GM23338 (cell line): Measurements from ENCODE around the gene PUS1.

Experiments used
- CREB1 ChIP-seq: fragments of 250-450 bp; sonication (Bioruptor Pico); IDR thresholded peaks from 2 replicates; pipeline ENCODE4 v1.5.0; 2020; ENCODE audit warnings: low read depth, mild to moderate bottlenecking, moderate library complexity
- CTCF ChIP-seq, 2 experiments: fragments of 200-600 bp in 1 of 2; sonication (generic) in 1 of 2; conservative IDR thresholded peaks; 2 replicates each; pipeline versions ENCODE4 v1.5.1 to v1.6.1; 2016 to 2017; ENCODE audit warnings: antibody characterized with exemption in 2 of 2, low read depth in 2 of 2, mild to moderate bottlenecking in 2 of 2, moderate library complexity in 1 of 2
- EZH2 ChIP-seq: fragments of 200-600 bp; sonication (generic); IDR thresholded peaks from one replicate; pipeline ENCODE4 v1.8.0; 2017; ENCODE audit warnings: antibody characterized with exemption, mild to moderate bottlenecking, low read depth; ENCODE audit not compliant: unreplicated experiment
- EZH2phosphoT487 ChIP-seq: fragments of 200-600 bp; sonication (generic); IDR thresholded peaks from one replicate; pipeline ENCODE4 v1.8.1; 2018; ENCODE audit warnings: antibody characterized with exemption; ENCODE audit not compliant: unreplicated experiment
- JUNB ChIP-seq: IDR thresholded peaks from one replicate; pipeline ENCODE4 v1.6.1; 2016; ENCODE audit warnings: antibody characterized with exemption; ENCODE audit not compliant: unreplicated experiment
- NANOG ChIP-seq: IDR thresholded peaks from 2 replicates; pipeline ENCODE4 v1.6.1; 2016; ENCODE audit warnings: antibody characterized with exemption, borderline replicate concordance
- POLR2AphosphoS5 ChIP-seq: IDR thresholded peaks from 2 replicates; pipeline ENCODE4 v1.6.1; 2016; ENCODE audit warnings: antibody characterized with exemption, low read depth
- ZNF114 ChIP-seq: fragments of 250-450 bp; sonication (Bioruptor Pico); IDR thresholded peaks from 2 replicates; pipeline ENCODE4 v1.5.0; 2020; ENCODE audit warnings: mild to moderate bottlenecking, moderate library complexity
- ZNF462 ChIP-seq: fragments of 250-450 bp; sonication (Bioruptor Pico); IDR thresholded peaks from 2 replicates; pipeline ENCODE4 v1.5.0; 2020; ENCODE audit warnings: mild to moderate bottlenecking, moderate library complexity

GRCh38 chr12:131917139-131917710 lies 11.9 kb upstream of the PUS1 start:
- TF ChIP-seq EZH2: no peak
- no peak for TF ChIP-seq CTCF (conservative IDR thresholded peaks at IDR 0.05; ENCODE audit: low read depth in 2 of 2)
- TF ChIP-seq POLR2AphosphoS5: no peak
- TF ChIP-seq JUNB: no peak
- no peak for TF ChIP-seq ZNF462 (CRISPR knock-in tag)
- no peak for TF ChIP-seq ZNF114
- no peak for TF ChIP-seq NANOG
- TF ChIP-seq CREB1 (CRISPR knock-in tag): no peak
- no peak for TF ChIP-seq EZH2phosphoT487
